ENCODE data around the gene LEFTY1.

Gene LEFTY1

DNA sequence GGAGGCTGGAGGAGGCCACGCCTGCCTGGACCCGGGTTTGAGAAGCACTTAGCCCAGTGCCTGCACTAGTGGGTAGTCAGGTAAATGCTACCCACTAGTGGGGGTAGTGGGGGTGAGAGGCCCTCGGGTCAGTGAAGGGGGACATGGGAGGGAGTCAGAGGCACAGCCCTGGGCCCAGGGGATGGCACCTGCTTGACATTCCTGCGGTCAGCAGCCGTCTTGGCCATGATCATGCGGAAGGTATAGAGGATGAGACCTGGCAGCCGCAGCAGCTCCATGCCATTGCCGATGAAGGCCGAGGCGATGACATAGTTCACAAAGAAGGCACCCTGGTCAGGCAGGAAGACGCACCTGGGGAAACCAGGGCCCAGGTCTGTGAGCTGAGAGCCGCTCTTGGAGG lies 35.5 kb downstream of the LEFTY1 start:
- no peak for DNase-seq (ENCODE audit: low read depth)
- no peak overlapping the region for H3K4me3 ChIP-seq (ENCODE audit: low read length)
- TF ChIP-seq CTCF (conservative IDR thresholded peaks at IDR 0.05; ENCODE audit: low read length), result no peak

GRCh38 chr1:225852413-225853124 lies 36.4 kb downstream of the LEFTY1 start:
- no peak overlapping the region for H3K4me3 ChIP-seq (ENCODE audit: low read length)
- TF ChIP-seq CTCF (conservative IDR thresholded peaks at IDR 0.05; ENCODE audit: low read length), result no peak
- no peak for DNase-seq (ENCODE audit: low read depth)

DNA sequence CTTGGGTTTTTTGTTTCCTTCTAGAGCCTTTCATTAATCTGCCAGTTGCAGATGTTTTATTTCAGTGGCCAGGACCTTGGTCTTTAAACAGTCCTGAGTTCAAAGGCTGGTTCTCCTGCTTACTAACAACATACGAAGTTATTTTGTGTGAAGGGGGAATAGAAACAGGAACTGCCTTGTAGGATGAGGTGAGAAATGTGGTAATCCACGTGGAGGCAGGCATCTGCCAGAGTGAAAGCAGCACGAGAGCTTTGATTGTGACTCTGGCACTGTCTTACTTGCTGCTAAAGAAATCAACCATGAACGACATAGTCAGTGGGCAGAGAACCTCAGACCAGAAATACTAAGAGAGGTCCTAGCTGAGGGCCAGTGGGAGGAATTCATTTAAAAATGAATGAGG lies 37.1 kb downstream of the LEFTY1 start:
- no peak for DNase-seq (ENCODE audit: low read depth)
- H3K4me3 ChIP-seq (ENCODE audit: low read length), result no peak overlapping the region
- TF ChIP-seq CTCF (conservative IDR thresholded peaks at IDR 0.05; ENCODE audit: low read length), result no peak

GRCh38 chr1:225850370-225850769 lies 38.6 kb downstream of the LEFTY1 start:
- no peak for TF ChIP-seq CTCF (conservative IDR thresholded peaks at IDR 0.05; ENCODE audit: low read length)

DNA sequence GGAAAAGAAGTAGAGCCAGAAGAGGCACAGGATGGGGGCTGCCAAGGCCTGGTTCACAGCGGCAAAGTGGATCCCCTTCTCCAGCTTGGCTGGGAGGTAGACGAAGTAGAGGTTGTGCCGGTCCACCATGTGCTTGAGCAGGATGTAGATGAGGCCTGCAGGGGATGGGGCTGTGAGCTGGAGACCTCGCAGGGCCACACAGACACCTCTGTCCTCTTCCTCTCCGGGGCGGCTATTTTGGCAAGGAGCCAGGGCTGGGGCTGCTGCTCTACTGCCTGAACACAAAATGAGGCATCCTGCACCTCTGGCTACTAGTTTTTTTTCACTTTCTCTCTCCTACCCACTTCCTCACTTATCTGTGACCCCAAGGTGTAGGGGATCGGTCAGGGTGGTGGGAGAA lies 39.0 kb downstream of the LEFTY1 start:
- no peak overlapping the region for H3K4me3 ChIP-seq (ENCODE audit: low read length)
- DNase-seq (ENCODE audit: low read depth), result no peak
- no peak for TF ChIP-seq CTCF (conservative IDR thresholded peaks at IDR 0.05; ENCODE audit: low read length)

More at GRCh38 chr1:225850370-225850769, 38.6 kb downstream of the LEFTY1 start:
- no peak overlapping the region for H3K4me3 ChIP-seq (ENCODE audit: low read length)
- no peak for DNase-seq (ENCODE audit: low read depth)

DNA sequence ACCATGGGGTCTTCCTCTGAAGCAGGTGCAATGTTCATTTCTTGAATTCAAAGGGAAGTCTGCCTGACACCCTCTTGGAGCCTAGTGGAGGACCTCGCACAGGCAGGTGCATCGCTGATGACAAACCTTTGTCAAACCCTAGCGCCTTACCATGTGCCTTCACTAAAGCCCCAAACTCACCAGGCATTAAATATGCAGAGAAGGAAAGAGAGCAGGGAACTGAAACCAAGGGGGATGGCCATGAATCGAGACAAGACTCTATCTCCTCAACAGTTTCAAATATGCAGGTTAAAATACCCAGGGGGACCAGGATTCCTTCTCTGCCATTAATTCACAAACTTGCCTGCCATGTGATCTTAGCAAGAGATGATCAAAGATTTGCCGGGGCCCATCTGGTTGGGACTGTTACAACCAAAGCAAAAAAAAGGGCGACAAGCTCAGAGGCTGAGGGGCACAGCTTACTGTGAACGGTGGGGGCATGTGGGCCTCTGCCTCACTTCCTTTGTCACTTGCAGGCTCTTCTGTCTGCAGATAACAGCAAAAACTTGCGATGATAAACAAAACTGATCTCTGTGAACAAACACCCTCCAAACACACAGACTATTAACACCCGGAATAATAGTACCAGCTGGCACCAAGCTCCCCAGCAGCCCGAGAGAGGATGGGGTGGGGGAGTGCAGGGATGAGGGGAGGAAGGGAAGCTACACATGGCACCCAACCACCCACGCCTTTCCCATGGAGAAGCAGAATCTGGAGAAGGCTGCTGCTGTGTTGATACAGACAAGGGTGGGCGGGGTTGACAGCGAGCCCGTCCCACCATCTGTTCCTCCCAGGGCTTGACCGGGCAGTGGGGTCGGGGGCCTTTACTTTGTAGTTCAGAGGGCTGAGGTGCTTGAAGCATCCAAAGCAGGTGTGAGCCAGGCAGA lies 40.7 kb downstream of the LEFTY1 start:
- no peak for DNase-seq (ENCODE audit: low read depth)
- H3K4me3 ChIP-seq (ENCODE audit: low read length), result no peak overlapping the region
- TF ChIP-seq CTCF (conservative IDR thresholded peaks at IDR 0.05; ENCODE audit: low read length), result no peak
